HepG2 (cell line): Measurements from ENCODE around the gene PLAAT1. TPM values are rescaled to one million over a fixed set of nuclear protein-coding genes. Genes with fewer than 3 reads are reported as not detected.

Source experiments
- polyA plus RNA-seq, 8 experiments: library from polyadenylated mRNA; depleted of rRNA in 3 of 8; stranded (reverse) in 7 of 8; unstranded in 1 of 8; fragments of >200 nt; fragmentation: Illumina TruSeq in 4 of 8; extraction: Trizol in 4 of 8; gene quantifications; 2 replicates each; pipeline versions ENCODE4 v1.2.1 to v1.2.3, GENCODE V29; 2011 to 2016; ENCODE audit warnings: low read depth in 4 of 8, missing spikeins in 1 of 8, mixed read lengths in 1 of 8; ENCODE audit not compliant: insufficient read depth in 1 of 8
- total RNA-seq, 5 experiments: library from RNA; depleted of rRNA; stranded (reverse); fragments of >200 nt; fragmentation: Illumina TruSeq; extraction: Trizol; gene quantifications; 2 replicates each; pipeline ENCODE4 v1.2.3, GENCODE V29; 2016; ENCODE audit warnings: low read depth in 1 of 5

Gene PLAAT1
- total and polyA plus RNA-seq, 2 of the 13 experiments (the other 11 are each of a cell fraction or from before 2014, with no cell fraction given): not detected

Other genes with a start within 250 kb of the PLAAT1 start
- gene ATP13A5, start 137.5 kb downstream of the PLAAT1 start, total RNA-seq (2016; rRNA removed; fragmentation: Illumina TruSeq; extraction: Trizol): not detected in 2 replicates
- gene ATP13A5, start 137.5 kb downstream of the PLAAT1 start, polyA plus RNA-seq (2011; rRNA removed): not detected in 2 replicates